Natural killer cell (primary cell): Measurements from ENCODE around the gene TRAK1. TPM values are rescaled to one million over a fixed set of nuclear protein-coding genes. Genes with fewer than 3 reads are reported as not detected.

Experiments used
- ATAC-seq, 3 donors: fragments of 150-1000 bp in 2 of 3; fragments of 200-7000 bp in 1 of 3; cut with Tn5 transposase; 1 replicate in 1 of 3; 2 replicates in 2 of 3; pipeline ENCODE4 v1.10.0; 2021; ENCODE audit warnings: mild to moderate bottlenecking in 2 of 3, moderate library complexity in 2 of 3
- DNase-seq, 2 donors: peaks; one replicate each; pipeline versions ENCODE4 v3.0.0 to v3.0.0-alpha.2; 2013 to 2021; ENCODE audit warnings: mixed read lengths in 1 of 2
- H3K27ac ChIP-seq: one replicate; pipeline ENCODE4 v1.5.1; 2013; ENCODE audit warnings: mild to moderate bottlenecking, low read length
- H3K27me3 ChIP-seq: one replicate; pipeline ENCODE4 v1.6.1; 2013; ENCODE audit warnings: low read length; ENCODE audit not compliant: control insufficient read depth, insufficient read depth
- H3K36me3 ChIP-seq: one replicate; pipeline ENCODE4 v1.6.1; 2013; ENCODE audit warnings: low read length; ENCODE audit not compliant: control insufficient read depth, insufficient read depth
- H3K4me1 ChIP-seq: one replicate; pipeline ENCODE4 v1.6.1; 2013; ENCODE audit warnings: low read length; ENCODE audit not compliant: control insufficient read depth, insufficient read depth
- H3K4me3 ChIP-seq: one replicate; pipeline ENCODE4 v1.5.1; 2013; ENCODE audit warnings: low read length
- H3K9me3 ChIP-seq: one replicate; pipeline ENCODE4 v1.6.1; 2013; ENCODE audit warnings: low read length; ENCODE audit not compliant: control insufficient read depth, insufficient read depth
- H3K27ac Mint-ChIP-seq, 2 donors: one replicate each; pipeline ENCODE4 v1.8.0; 2022; ENCODE audit warnings: mild to moderate bottlenecking in 2 of 2, mixed read lengths in 2 of 2, moderate library complexity in 1 of 2
- H3K27me3 Mint-ChIP-seq, 2 donors: one replicate each; pipeline ENCODE4 v1.8.0; 2022; ENCODE audit warnings: low read depth in 2 of 2, mixed read lengths in 2 of 2
- H3K36me3 Mint-ChIP-seq: one replicate; pipeline ENCODE4 v1.8.0; 2022; ENCODE audit warnings: mixed read lengths
- H3K4me1 Mint-ChIP-seq, 2 donors: one replicate each; pipeline ENCODE4 v1.8.0; 2022; ENCODE audit warnings: mixed read lengths in 2 of 2
- H3K4me3 Mint-ChIP-seq: one replicate; pipeline ENCODE4 v1.8.0; 2022; ENCODE audit warnings: mild to moderate bottlenecking, moderate library complexity, mixed read lengths
- H3K9me3 Mint-ChIP-seq, 2 donors: one replicate each; pipeline ENCODE4 v1.8.0; 2022; ENCODE audit warnings: mixed read lengths in 2 of 2
- CTCF ChIP-seq: fragments of 200-600 bp; IDR thresholded peaks from one replicate; pipeline ENCODE4 v1.8.0; 2022; ENCODE audit warnings: antibody characterized with exemption
- whole genome bisulfite sequencing: methylation state at CpG from one replicate; pipeline ENCODE4 v1.1.7; 2013; ENCODE audit warnings: missing lambda C conversion rate; ENCODE audit not compliant: insufficient coverage; 5-methylcytosine and 5-hydroxymethylcytosine counted together
- intact Hi-C: fragments of 100-400 bp; cut with micrococcal nuclease; formaldehyde crosslinking; loops from one replicate; pipeline ENCODE4 v1.14.2; 2022
- total RNA-seq, 4 donors: library from RNA; stranded (reverse); fragments of 120-200 nt in 1 of 4; gene quantifications; one replicate each; pipeline versions ENCODE4 v1.2.3 to v1.2.4, GENCODE V29; 2013 to 2022

TRAK1 gene
- total RNA-seq, 3 donors from 2014 or later (not counting 1 experiment from before 2014, with no cell fraction given) = 30.7 to 31.8 (median 31.8) TPM

GRCh38 chr3:42139621-42140453 lies 48.7 kb downstream of the TRAK1 start:
- Mint-ChIP-seq H3K27ac (no peak overlapping the region), H3K27me3 (no peaks in the 10 kb centered on the region), H3K36me3 (no peaks in the 10 kb centered on the region), H3K9me3 (no peaks in the 10 kb centered on the region), H3K4me3 (no peak overlapping the region), H3K4me1 (peaks cover 12 to 24% of the 10 kb centered on the region in 2 donors)
- H3K36me3 ChIP-seq = peaks cover 2% of the 10 kb centered on the region
- H3K27me3 ChIP-seq = no peaks in the 10 kb centered on the region
- intact Hi-C loops = no loop called here
- no peak for TF ChIP-seq CTCF
- H3K9me3 ChIP-seq = no peaks in the 10 kb centered on the region
- H3K27ac ChIP-seq = no peak overlapping the region
- no peaks in the 10 kb centered on the region for H3K4me1 ChIP-seq
- no peak for ATAC-seq
- DNase-seq = no peak
- H3K4me3 ChIP-seq = no peak overlapping the region
- 95% methylated on average over 14 of the region's 16 CpGs for WGBS

GRCh38 chr3:42140665-42141203 lies 49.6 kb downstream of the TRAK1 start:
- Histone ChIP-seq H3K4me1 (no peaks in the 10 kb centered on the region), H3K27ac (no peak overlapping the region), H3K27me3 (no peaks in the 10 kb centered on the region), H3K9me3 (no peaks in the 10 kb centered on the region), H3K4me3 (no peak overlapping the region), H3K36me3 (peaks cover 2% of the 10 kb centered on the region)
- ATAC-seq = no peak
- WGBS = 96% methylated on average over 5 of the region's 7 CpGs
- no peak overlapping the region for H3K4me3 Mint-ChIP-seq
- H3K27ac Mint-ChIP-seq = no peak overlapping the region
- no peak for TF ChIP-seq CTCF
- intact Hi-C loops = no loop called here
- DNase-seq = no peak
- no peaks in the 10 kb centered on the region for H3K27me3 Mint-ChIP-seq
- H3K4me1 Mint-ChIP-seq = peaks cover 12 to 17% of the 10 kb centered on the region in 2 donors
- H3K9me3 Mint-ChIP-seq = no peaks in the 10 kb centered on the region
- H3K36me3 Mint-ChIP-seq = no peaks in the 10 kb centered on the region

GRCh38 chr3:42143440-42143839 lies 52.3 kb downstream of the TRAK1 start:
- no peaks in the 10 kb centered on the region for H3K27me3 Mint-ChIP-seq
- H3K4me3 ChIP-seq = no peak overlapping the region
- H3K9me3 ChIP-seq = no peaks in the 10 kb centered on the region
- H3K4me3 Mint-ChIP-seq = no peak overlapping the region
- H3K4me1 Mint-ChIP-seq = peaks cover 30 to 33% of the 10 kb centered on the region in 2 donors
- no peak for TF ChIP-seq CTCF
- intact Hi-C loops = no loop called here
- ATAC-seq (no peak), DNase-seq (no peak)
- H3K4me1 ChIP-seq = peaks cover 8% of the 10 kb centered on the region
- H3K9me3 Mint-ChIP-seq = no peaks in the 10 kb centered on the region
- H3K36me3 Mint-ChIP-seq = no peaks in the 10 kb centered on the region
- H3K27ac Mint-ChIP-seq = no peak overlapping the region
- no peaks in the 10 kb centered on the region for H3K36me3 ChIP-seq
- 98% methylated on average over 7 of the region's 7 CpGs for WGBS
- no peaks in the 10 kb centered on the region for H3K27me3 ChIP-seq
- H3K27ac ChIP-seq = no peak overlapping the region
